GM12878 (cell line): Measurements from ENCODE around the gene PLXDC1. TPM values are rescaled to one million over a fixed set of nuclear protein-coding genes. Genes with fewer than 3 reads are reported as not detected.
A peak's percentile ranks its signal among the peaks of the same experiment; 100 is the strongest.

Experiments
- BHLHE40 ChIP-seq, 2 experiments: fragments of 450-650 bp in 1 of 2; IDR thresholded peaks; 2 replicates each; pipeline ENCODE4 v1.6.1; 2011 to 2017; ENCODE audit warnings: low read depth in 2 of 2, borderline replicate concordance in 1 of 2, improper control_type of control experiment in 1 of 2, low read length in 1 of 2, mild to moderate bottlenecking in 1 of 2
- CBFB ChIP-seq: IDR thresholded peaks from 2 replicates; pipeline ENCODE4 v1.6.1; 2016; ENCODE audit warnings: antibody characterized with exemption, low read depth
- CHD2 ChIP-seq: IDR thresholded peaks from 2 replicates; pipeline ENCODE4 v1.6.1; 2011; ENCODE audit warnings: low read depth, low read length, improper control_type of control experiment, borderline replicate concordance
- CREM ChIP-seq: IDR thresholded peaks from 2 replicates; pipeline ENCODE4 v1.6.1; 2014; ENCODE audit warnings: antibody characterized with exemption, low read depth
- HCFC1 ChIP-seq: fragments of 150-350 bp; IDR thresholded peaks from 2 replicates; pipeline ENCODE4 v1.6.1; 2014; ENCODE audit warnings: low read length
- IKZF1 ChIP-seq: fragments of 450-650 bp; conservative IDR thresholded peaks from 2 replicates; pipeline ENCODE4 v1.6.1; 2017; ENCODE audit warnings: antibody characterized with exemption, mild to moderate bottlenecking
- IRF4 ChIP-seq: IDR thresholded peaks from 2 replicates; pipeline ENCODE4 v1.6.1; 2011; ENCODE audit warnings: low read depth, low read length
- KDM1A ChIP-seq: fragments of 200-600 bp; sonication (generic); IDR thresholded peaks from 2 replicates; pipeline ENCODE4 v1.6.1; 2016; ENCODE audit warnings: borderline replicate concordance
- KLF5 ChIP-seq: fragments of 450-650 bp; IDR thresholded peaks from 2 replicates; pipeline ENCODE4 v1.6.1; 2014; ENCODE audit warnings: mild to moderate bottlenecking; ENCODE audit not compliant: partially characterized antibody
- MEF2A ChIP-seq: IDR thresholded peaks from 2 replicates; pipeline ENCODE4 v1.6.1; 2011; ENCODE audit warnings: low read depth, mild to moderate bottlenecking, low read length, moderate library complexity; ENCODE audit not compliant: insufficient read depth
- POLR2AphosphoS2 ChIP-seq: IDR thresholded peaks from 2 replicates; pipeline ENCODE4 v1.6.1; 2011; ENCODE audit warnings: low read depth, mild to moderate bottlenecking, low read length, improper control_type of control experiment, moderate library complexity
- RAD21 ChIP-seq: IDR thresholded peaks from 2 replicates; pipeline ENCODE4 v1.6.1; 2011; ENCODE audit warnings: mild to moderate bottlenecking, low read depth, low read length, moderate library complexity; ENCODE audit not compliant: insufficient read depth
- SMAD5 ChIP-seq: IDR thresholded peaks from 2 replicates; pipeline ENCODE4 v1.6.1; 2016; ENCODE audit warnings: antibody characterized with exemption, low read depth
- TCF3 ChIP-seq: IDR thresholded peaks from 2 replicates; pipeline ENCODE4 v1.6.1; 2012; ENCODE audit warnings: low read depth, mild to moderate bottlenecking, low read length, borderline replicate concordance; ENCODE audit not compliant: insufficient read depth
- ZNF622 ChIP-seq: fragments of 450-650 bp; IDR thresholded peaks from 2 replicates; pipeline ENCODE4 v1.6.1; 2017; ENCODE audit warnings: mild to moderate bottlenecking, inconsistent platforms
- polyA plus RNA-seq, 11 experiments: library from polyadenylated mRNA; depleted of rRNA in 4 of 11; unstranded in 6 of 11; stranded (reverse) in 5 of 11; fragments of >200 nt; fragmentation: Nextera tagmentation in 4 of 11; fragmentation: Illumina TruSeq in 1 of 11; extraction: Ambion mirVana in 4 of 11; extraction: Trizol in 1 of 11; gene quantifications; 1 replicate in 1 of 11; 2 replicates in 10 of 11; pipeline versions ENCODE4 v1.2.1 to v1.2.3, GENCODE V29; 2011 to 2016; ENCODE audit warnings: inconsistent platforms in 2 of 11, missing spikeins in 2 of 11, low read depth in 1 of 11
- total RNA-seq, 4 experiments: library from RNA; depleted of rRNA in 3 of 4; stranded (reverse); fragments of >200 nt in 3 of 4; fragmentation: Illumina TruSeq in 1 of 4; extraction: Trizol in 1 of 4; gene quantifications; 2 replicates each; pipeline versions ENCODE4 v1.2.1 to v1.2.3, GENCODE V29; 2013 to 2021
- TF ChIP-seq, protein P1 (sequence below): fragments of 450-650 bp; IDR thresholded peaks from 2 replicates; pipeline ENCODE4 v1.6.1; 2016; ENCODE audit warnings: mild to moderate bottlenecking, moderate library complexity, borderline replicate concordance
- TF ChIP-seq, protein P2 (sequence below), 3 experiments: IDR thresholded peaks in 2 of 3; conservative IDR thresholded peaks in 1 of 3; 2 replicates each; pipeline ENCODE4 v1.5.1; 2011; ENCODE audit warnings: low read depth in 3 of 3, low read length in 3 of 3, mild to moderate bottlenecking in 3 of 3, control low read depth in 2 of 3, moderate library complexity in 2 of 3, inconsistent platforms in 1 of 3, mixed read lengths in 1 of 3; ENCODE audit not compliant: control insufficient read depth in 2 of 3, insufficient read depth in 1 of 3; ENCODE audit errors: extremely low read depth in 1 of 3
- TF ChIP-seq, protein P3 (sequence below): IDR thresholded peaks from 2 replicates; pipeline ENCODE4 v1.6.1; 2012; ENCODE audit warnings: improper control_type of control experiment, low read depth, low read length; ENCODE audit not compliant: insufficient replicate concordance

PLXDC1 gene
- total and polyA plus RNA-seq, 10 of the 15 experiments (the other 5 are each of a cell fraction or from before 2014, with no cell fraction given): 0.03 to 0.30 (median 0.22) TPM; not detected in 7

DNA sequence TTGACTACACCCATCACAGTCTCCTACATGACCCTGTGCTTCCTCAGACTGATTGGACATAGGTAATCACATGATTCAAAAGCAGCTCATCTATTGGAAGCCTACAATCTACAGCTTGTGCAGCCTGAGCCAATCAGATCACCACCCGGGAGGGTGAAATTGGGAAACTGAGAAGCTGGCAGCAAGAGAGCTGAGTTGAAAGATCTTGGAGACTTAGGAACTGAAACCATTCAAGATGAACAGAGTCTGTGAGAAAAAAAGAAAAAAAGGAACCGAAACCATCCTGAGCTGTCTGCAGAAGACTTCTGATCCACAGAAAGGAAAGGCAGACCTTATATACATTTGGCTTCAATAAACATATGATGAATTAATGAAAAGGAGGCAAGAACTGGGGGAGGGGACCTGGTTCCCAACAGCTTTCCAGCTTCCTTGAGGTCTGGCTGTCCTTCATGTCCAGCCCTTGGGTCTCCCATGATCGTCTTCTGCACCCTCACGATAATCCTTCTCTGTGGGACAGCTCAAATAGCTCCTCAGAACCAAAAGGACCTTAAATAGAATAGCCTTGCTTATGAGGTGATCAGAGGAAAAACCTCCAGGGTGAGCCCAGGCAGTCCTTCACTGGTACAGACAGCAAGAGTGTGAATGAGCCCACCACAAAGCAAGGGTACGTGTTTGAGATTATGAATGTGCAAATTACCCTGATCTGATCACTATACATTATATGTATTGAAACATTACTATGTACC lies 32.6 kb downstream of the PLXDC1 start (continued):
- TF ChIP-seq, protein P1, sequence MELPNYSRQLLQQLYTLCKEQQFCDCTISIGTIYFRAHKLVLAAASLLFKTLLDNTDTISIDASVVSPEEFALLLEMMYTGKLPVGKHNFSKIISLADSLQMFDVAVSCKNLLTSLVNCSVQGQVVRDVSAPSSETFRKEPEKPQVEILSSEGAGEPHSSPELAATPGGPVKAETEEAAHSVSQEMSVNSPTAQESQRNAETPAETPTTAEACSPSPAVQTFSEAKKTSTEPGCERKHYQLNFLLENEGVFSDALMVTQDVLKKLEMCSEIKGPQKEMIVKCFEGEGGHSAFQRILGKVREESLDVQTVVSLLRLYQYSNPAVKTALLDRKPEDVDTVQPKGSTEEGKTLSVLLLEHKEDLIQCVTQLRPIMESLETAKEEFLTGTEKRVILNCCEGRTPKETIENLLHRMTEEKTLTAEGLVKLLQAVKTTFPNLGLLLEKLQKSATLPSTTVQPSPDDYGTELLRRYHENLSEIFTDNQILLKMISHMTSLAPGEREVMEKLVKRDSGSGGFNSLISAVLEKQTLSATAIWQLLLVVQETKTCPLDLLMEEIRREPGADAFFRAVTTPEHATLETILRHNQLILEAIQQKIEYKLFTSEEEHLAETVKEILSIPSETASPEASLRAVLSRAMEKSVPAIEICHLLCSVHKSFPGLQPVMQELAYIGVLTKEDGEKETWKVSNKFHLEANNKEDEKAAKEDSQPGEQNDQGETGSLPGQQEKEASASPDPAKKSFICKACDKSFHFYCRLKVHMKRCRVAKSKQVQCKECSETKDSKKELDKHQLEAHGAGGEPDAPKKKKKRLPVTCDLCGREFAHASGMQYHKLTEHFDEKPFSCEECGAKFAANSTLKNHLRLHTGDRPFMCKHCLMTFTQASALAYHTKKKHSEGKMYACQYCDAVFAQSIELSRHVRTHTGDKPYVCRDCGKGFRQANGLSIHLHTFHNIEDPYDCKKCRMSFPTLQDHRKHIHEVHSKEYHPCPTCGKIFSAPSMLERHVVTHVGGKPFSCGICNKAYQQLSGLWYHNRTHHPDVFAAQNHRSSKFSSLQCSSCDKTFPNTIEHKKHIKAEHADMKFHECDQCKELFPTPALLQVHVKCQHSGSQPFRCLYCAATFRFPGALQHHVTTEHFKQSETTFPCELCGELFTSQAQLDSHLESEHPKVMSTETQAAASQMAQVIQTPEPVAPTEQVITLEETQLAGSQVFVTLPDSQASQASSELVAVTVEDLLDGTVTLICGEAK: no peak
- TF ChIP-seq IRF4 (peak; percentile 96), ZNF622 (no peak), KLF5 (no peak), POLR2AphosphoS2 (no peak), MEF2A (0 out of 2 replicates have a peak, but pooled peaks have one; percentile 34), CBFB (no peak), IKZF1 (peak; percentile 68), RAD21 (no peak), TCF3 (no peak), KDM1A (no peak), HCFC1 (no peak), SMAD5 (no peak), CHD2 (0 out of 2 replicates have a peak, but pooled peaks have one; percentile 39), BHLHE40 (IDR thresholded peaks at IDR 0.05; ENCODE audit: borderline replicate concordance in 1 of 2, low read depth in 2 of 2, low read length in 1 of 2) (0 out of 4 replicates have a peak, but pooled peaks of 1 of the 2 experiments have one; percentile 13), CREM (peak; percentile 28; the same call in 1 of the 2 replicates)
- TF ChIP-seq, protein P2, sequence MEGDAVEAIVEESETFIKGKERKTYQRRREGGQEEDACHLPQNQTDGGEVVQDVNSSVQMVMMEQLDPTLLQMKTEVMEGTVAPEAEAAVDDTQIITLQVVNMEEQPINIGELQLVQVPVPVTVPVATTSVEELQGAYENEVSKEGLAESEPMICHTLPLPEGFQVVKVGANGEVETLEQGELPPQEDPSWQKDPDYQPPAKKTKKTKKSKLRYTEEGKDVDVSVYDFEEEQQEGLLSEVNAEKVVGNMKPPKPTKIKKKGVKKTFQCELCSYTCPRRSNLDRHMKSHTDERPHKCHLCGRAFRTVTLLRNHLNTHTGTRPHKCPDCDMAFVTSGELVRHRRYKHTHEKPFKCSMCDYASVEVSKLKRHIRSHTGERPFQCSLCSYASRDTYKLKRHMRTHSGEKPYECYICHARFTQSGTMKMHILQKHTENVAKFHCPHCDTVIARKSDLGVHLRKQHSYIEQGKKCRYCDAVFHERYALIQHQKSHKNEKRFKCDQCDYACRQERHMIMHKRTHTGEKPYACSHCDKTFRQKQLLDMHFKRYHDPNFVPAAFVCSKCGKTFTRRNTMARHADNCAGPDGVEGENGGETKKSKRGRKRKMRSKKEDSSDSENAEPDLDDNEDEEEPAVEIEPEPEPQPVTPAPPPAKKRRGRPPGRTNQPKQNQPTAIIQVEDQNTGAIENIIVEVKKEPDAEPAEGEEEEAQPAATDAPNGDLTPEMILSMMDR (IDR thresholded peaks at IDR 0.05 in 2 of 3, conservative IDR thresholded peaks at IDR 0.05 in 1 of 3; ENCODE audit: control insufficient read depth in 2 of 3, extremely low read depth in 1 of 3, insufficient read depth in 1 of 3, low read depth in 3 of 3, low read length in 3 of 3): no peak
- TF ChIP-seq, protein P3, sequence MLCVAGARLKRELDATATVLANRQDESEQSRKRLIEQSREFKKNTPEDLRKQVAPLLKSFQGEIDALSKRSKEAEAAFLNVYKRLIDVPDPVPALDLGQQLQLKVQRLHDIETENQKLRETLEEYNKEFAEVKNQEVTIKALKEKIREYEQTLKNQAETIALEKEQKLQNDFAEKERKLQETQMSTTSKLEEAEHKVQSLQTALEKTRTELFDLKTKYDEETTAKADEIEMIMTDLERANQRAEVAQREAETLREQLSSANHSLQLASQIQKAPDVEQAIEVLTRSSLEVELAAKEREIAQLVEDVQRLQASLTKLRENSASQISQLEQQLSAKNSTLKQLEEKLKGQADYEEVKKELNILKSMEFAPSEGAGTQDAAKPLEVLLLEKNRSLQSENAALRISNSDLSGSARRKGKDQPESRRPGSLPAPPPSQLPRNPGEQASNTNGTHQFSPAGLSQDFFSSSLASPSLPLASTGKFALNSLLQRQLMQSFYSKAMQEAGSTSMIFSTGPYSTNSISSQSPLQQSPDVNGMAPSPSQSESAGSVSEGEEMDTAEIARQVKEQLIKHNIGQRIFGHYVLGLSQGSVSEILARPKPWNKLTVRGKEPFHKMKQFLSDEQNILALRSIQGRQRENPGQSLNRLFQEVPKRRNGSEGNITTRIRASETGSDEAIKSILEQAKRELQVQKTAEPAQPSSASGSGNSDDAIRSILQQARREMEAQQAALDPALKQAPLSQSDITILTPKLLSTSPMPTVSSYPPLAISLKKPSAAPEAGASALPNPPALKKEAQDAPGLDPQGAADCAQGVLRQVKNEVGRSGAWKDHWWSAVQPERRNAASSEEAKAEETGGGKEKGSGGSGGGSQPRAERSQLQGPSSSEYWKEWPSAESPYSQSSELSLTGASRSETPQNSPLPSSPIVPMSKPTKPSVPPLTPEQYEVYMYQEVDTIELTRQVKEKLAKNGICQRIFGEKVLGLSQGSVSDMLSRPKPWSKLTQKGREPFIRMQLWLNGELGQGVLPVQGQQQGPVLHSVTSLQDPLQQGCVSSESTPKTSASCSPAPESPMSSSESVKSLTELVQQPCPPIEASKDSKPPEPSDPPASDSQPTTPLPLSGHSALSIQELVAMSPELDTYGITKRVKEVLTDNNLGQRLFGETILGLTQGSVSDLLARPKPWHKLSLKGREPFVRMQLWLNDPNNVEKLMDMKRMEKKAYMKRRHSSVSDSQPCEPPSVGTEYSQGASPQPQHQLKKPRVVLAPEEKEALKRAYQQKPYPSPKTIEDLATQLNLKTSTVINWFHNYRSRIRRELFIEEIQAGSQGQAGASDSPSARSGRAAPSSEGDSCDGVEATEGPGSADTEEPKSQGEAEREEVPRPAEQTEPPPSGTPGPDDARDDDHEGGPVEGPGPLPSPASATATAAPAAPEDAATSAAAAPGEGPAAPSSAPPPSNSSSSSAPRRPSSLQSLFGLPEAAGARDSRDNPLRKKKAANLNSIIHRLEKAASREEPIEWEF: peak; percentile 65
